Neural cell (in vitro differentiated cells): Measurements from ENCODE around the gene MMP28.

Experiments used
- EP300 ChIP-seq: fragments of 450-650 bp; conservative IDR thresholded peaks from 2 replicates; pipeline ENCODE4 v1.6.1; 2014; ENCODE audit warnings: antibody characterized with exemption, mild to moderate bottlenecking, moderate library complexity; ENCODE audit not compliant: poor library complexity, severe bottlenecking
- EZH2 ChIP-seq: fragments of 200-600, 300-800 bp; shearing (Covaris generic), sonication (generic); IDR thresholded peaks from 2 replicates; pipeline ENCODE4 v1.6.1; 2014; ENCODE audit warnings: antibody characterized with exemption, low read length, borderline replicate concordance, mild to moderate bottlenecking; ENCODE audit not compliant: insufficient read depth, poor library complexity, severe bottlenecking
- TF ChIP-seq, protein P1 (sequence below): fragments of 450-650 bp; IDR thresholded peaks from 2 replicates; pipeline ENCODE4 v1.5.1; 2014; ENCODE audit warnings: antibody characterized with exemption, mild to moderate bottlenecking, moderate library complexity; ENCODE audit not compliant: poor library complexity, severe bottlenecking

DNA sequence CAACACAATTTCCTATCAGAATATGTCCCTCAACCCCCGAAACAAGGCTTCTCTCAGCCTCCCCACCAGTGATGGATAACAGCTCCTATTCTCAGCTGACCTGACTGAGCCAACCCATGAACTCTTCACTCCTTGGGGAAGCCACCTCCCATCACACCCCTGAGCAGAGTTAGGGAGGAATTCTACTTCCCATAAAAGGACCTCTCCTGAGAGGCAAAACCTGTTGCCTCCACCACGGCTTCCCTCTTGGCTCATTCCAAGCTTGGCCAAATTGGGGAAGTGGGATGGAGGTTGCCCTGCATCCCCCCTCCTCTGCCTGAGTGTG is 69.7 kb downstream of the MMP28 start:
- TF ChIP-seq, protein P1, sequence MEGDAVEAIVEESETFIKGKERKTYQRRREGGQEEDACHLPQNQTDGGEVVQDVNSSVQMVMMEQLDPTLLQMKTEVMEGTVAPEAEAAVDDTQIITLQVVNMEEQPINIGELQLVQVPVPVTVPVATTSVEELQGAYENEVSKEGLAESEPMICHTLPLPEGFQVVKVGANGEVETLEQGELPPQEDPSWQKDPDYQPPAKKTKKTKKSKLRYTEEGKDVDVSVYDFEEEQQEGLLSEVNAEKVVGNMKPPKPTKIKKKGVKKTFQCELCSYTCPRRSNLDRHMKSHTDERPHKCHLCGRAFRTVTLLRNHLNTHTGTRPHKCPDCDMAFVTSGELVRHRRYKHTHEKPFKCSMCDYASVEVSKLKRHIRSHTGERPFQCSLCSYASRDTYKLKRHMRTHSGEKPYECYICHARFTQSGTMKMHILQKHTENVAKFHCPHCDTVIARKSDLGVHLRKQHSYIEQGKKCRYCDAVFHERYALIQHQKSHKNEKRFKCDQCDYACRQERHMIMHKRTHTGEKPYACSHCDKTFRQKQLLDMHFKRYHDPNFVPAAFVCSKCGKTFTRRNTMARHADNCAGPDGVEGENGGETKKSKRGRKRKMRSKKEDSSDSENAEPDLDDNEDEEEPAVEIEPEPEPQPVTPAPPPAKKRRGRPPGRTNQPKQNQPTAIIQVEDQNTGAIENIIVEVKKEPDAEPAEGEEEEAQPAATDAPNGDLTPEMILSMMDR = no peak
- TF ChIP-seq EP300 (no peak), EZH2 (no peak)
